Thyroid gland (tissue), 4 donors: Measurements from ENCODE around the gene RNPEP. TPM values are rescaled to one million over a fixed set of nuclear protein-coding genes. Genes with fewer than 3 reads are reported as not detected.
"Not testable (repeated sequence)": the region's sequence is repeated elsewhere in the genome, so short reads cannot be mapped to it uniquely, and the experiment has no call there.

Experiments
- DNase-seq, 2 donors: peaks; one replicate each; pipeline ENCODE4 v3.0.0-alpha.2; 2019
- H3K27ac ChIP-seq, 3 donors: fragments of 200-600 bp; sonication (generic); 1 replicate in 2 of 3; 2 replicates in 1 of 3; pipeline ENCODE4 v1.5.1; 2016 to 2019; ENCODE audit warnings: mild to moderate bottlenecking in 1 of 3, moderate library complexity in 1 of 3
- H3K27me3 ChIP-seq: fragments of 200-600 bp; sonication (generic); one replicate; pipeline ENCODE4 v1.5.1; 2019
- H3K36me3 ChIP-seq, 2 donors: fragments of 200-600 bp; sonication (generic); one replicate each; pipeline ENCODE4 v1.5.1; 2016 to 2019
- H3K4me1 ChIP-seq, 2 donors: fragments of 200-600 bp; sonication (generic); one replicate each; pipeline ENCODE4 v1.5.1; 2017 to 2019
- H3K4me3 ChIP-seq, 3 donors: fragments of 200-600 bp; sonication (generic); replicated peaks in 1 of 3; 1 replicate in 2 of 3; 2 replicates in 1 of 3; pipeline ENCODE4 v1.5.1; 2016; ENCODE audit warnings: mild to moderate bottlenecking in 1 of 3
- H3K9me3 ChIP-seq: fragments of 200-600 bp; sonication (generic); one replicate; pipeline ENCODE4 v1.5.1; 2017
- CTCF ChIP-seq, 6 experiments: fragments of 200-600 bp in 3 of 6; fragments of 450-650 bp in 3 of 6; sonication (generic) in 3 of 6; IDR thresholded peaks; one replicate each; pipeline ENCODE4 v1.5.1; 2016 to 2019; ENCODE audit warnings: antibody characterized with exemption in 6 of 6, mild to moderate bottlenecking in 2 of 6, inconsistent platforms in 1 of 6, moderate library complexity in 1 of 6
- POLR2A ChIP-seq, 2 donors: fragments of 450-650 bp; IDR thresholded peaks; one replicate each; pipeline ENCODE4 v1.6.1; 2017; ENCODE audit warnings: antibody characterized with exemption in 2 of 2, mild to moderate bottlenecking in 2 of 2, moderate library complexity in 1 of 2
- WGBS, 2 donors: methylation state at CpG; one replicate each; pipeline ENCODE4 v1.1.5; 2017; 5-methylcytosine and 5-hydroxymethylcytosine counted together
- intact Hi-C: fragments of 100-400 bp; cut with DNase I; formaldehyde crosslinking; loops from one replicate; pipeline ENCODE4 v1.15.1; 2023
- total RNA-seq, 4 donors: library from RNA; depleted of rRNA; stranded (reverse); fragments of >200 nt; gene quantifications; one replicate each; pipeline ENCODE4 v1.2.3, GENCODE V29; 2016

RNPEP gene
- total RNA-seq, 4 donors from 2014 or later = 61.4 to 98.1 (median 85.7) TPM

GRCh38 chr1:202016811-202017748 is 34.6 kb downstream of the RNPEP start:
- WGBS, 2 donors = 91 to 92% methylated on average over 19 to 21 of the region's 21 CpGs
- H3K36me3 ChIP-seq = peaks cover 5 to 11% of the 10 kb centered on the region in 2 donors
- no peak for DNase-seq
- TF ChIP-seq CTCF (IDR thresholded peaks at IDR 0.05) = no peak
- TF ChIP-seq POLR2A (IDR thresholded peaks at IDR 0.05) = no peak
- H3K27ac ChIP-seq = no peak overlapping the region
- H3K9me3 ChIP-seq = no peaks in the 10 kb centered on the region
- H3K4me3 ChIP-seq = no peak overlapping the region
- intact Hi-C loops = no loop called here
- H3K27me3 ChIP-seq = no peaks in the 10 kb centered on the region
- peaks cover 6 to 25% of the 10 kb centered on the region in 2 donors for H3K4me1 ChIP-seq

GRCh38 chr1:202017749-202018467 is 35.5 kb downstream of the RNPEP start:
- intact Hi-C loops = no loop called here
- H3K4me3 ChIP-seq = no peak overlapping the region
- no peak for DNase-seq
- H3K9me3 ChIP-seq = no peaks in the 10 kb centered on the region
- WGBS, 2 donors = 74 to 79% methylated on average over 16 of the region's 18 CpGs
- TF ChIP-seq POLR2A (IDR thresholded peaks at IDR 0.05) (no peak), CTCF (IDR thresholded peaks at IDR 0.05) (no peak)
- H3K4me1 ChIP-seq = peaks cover 6 to 29% of the 10 kb centered on the region in 2 donors
- peaks cover 5 to 9% of the 10 kb centered on the region in 2 donors for H3K36me3 ChIP-seq
- H3K27me3 ChIP-seq = no peaks in the 10 kb centered on the region
- H3K27ac ChIP-seq = peak overlapping the region in 1 of 3 donors; percentile 47

- TF ChIP-seq CTCF (IDR thresholded peaks at IDR 0.05) = no peak
- no peak for TF ChIP-seq POLR2A (IDR thresholded peaks at IDR 0.05)
- peak overlapping the region in 1 of 3 donors; percentile 47 for H3K27ac ChIP-seq
- DNase-seq = no peak
- H3K27me3 ChIP-seq = no peaks in the 10 kb centered on the region
- H3K9me3 ChIP-seq = no peaks in the 10 kb centered on the region
- peaks cover 1 to 5% of the 10 kb centered on the region in 2 donors for H3K36me3 ChIP-seq
- H3K4me3 ChIP-seq = no peak overlapping the region
- WGBS, 2 donors = 67 to 68% methylated on average over 17 of the region's 19 CpGs
- H3K4me1 ChIP-seq = peaks cover 6 to 34% of the 10 kb centered on the region in 2 donors
- intact Hi-C loops = no loop called here
These were observed 36.2 kb downstream of the RNPEP start for GRCh38 chr1:202018468-202019234.

- DNase-seq, H3K9me3 ChIP-seq, H3K36me3 ChIP-seq, H3K27me3 ChIP-seq, intact Hi-C loops, H3K4me3 ChIP-seq: not testable (repeated sequence)
- H3K4me1 ChIP-seq = peaks cover 6 to 34% of the 10 kb centered on the region in 2 donors
- 90 to 91% methylated on average over 8 of the region's 8 CpGs for WGBS, 2 donors
- H3K27ac ChIP-seq = peak overlapping the region in 1 of 3 donors; percentile 30
These were observed 36.7 kb downstream of the RNPEP start for GRCh38 chr1:202019235-202019558.

GRCh38 chr1:202023001-202023433 is 40.6 kb downstream of the RNPEP start:
- Histone ChIP-seq H3K4me3 (no peak overlapping the region), H3K9me3 (no peaks in the 10 kb centered on the region), H3K4me1 (peaks cover 6 to 17% of the 10 kb centered on the region in 2 donors), H3K27me3 (no peaks in the 10 kb centered on the region), H3K27ac (no peak overlapping the region), H3K36me3 (no peaks in the 10 kb centered on the region)
- intact Hi-C loops = no loop called here
- peak; percentile 80 to 86 for DNase-seq
- no peak for TF ChIP-seq CTCF (IDR thresholded peaks at IDR 0.05)
- no peak for TF ChIP-seq POLR2A (IDR thresholded peaks at IDR 0.05)
- WGBS, 2 donors = 36 to 40% methylated on average over 6 of the region's 6 CpGs
